NCI-H510A (cell line): ENCODE measurements around the gene CCNY.

Experiments used
- DNase-seq: peaks from one replicate; lab custom pipeline; 2025; lab: John Stamatoyannopoulos, UW

The CCNY gene

GRCh38 chr10:35585903-35586535, 249.7 kb downstream of the CCNY start:
- no peak for DNase-seq

- DNase-seq, result no peak
These were observed 252.5 kb downstream of the CCNY start for GRCh38 chr10:35588836-35589235.

DNA sequence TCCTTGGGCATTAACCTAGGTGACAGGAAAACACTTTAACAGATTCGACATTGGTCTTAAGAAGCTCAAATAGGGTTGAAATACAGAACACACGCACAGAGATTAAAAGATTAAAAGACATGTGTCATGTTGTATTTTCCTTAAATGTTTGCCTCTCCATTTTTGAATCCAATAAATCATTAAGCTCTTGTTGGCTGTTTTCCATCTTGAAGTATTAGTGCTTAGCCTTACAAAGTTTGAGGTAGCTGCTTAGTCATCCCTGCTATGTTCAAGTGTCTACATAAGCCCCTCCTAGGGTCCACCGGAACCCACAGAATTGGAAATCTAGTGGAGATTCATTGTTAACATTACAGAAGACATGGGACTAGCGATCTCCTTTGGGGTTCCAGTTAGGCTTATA, 256.1 kb downstream of the CCNY start:
- DNase-seq, result no peak

- DNase-seq, result no peak
These were observed 258.1 kb downstream of the CCNY start for GRCh38 chr10:35594115-35595079.

DNA sequence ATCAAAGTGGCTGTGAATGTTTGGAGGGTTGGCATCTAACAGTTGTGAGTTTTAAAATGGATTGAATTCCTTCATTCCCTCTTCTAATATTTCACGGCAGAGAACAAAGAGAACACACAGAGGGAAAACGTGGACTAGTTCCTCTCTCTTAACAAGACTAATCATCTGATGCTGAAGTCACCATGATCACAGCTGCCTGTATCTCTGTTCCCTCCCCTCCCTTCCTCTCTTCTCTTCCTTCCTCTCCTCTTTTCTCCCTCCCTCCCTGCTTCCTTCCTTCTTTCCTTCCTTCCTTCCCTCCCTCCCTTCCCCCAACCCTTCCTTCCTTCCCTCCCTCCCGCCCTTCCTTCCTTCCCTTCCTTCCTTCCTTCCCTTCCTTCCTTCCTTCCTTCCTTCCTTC, 258.8 kb downstream of the CCNY start:
- no peak for DNase-seq

DNA sequence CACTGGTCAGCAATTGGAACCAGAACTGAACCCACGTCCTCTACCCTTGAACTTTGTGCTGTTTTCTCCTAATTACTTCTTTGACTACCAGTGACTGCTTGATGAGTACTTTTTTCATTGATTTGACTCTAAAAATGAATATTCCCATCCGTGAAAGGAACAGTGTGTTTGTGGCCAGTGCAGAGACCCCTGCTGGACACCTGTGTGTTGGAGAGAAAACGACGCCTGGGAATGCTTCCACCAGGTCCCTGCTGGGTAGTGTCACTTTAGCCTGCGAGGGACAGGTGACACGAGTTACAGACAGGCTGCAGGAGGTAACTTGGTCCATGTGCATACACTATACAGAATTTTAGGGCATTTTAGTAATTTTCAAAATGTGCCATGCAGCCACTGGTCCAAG, 262.1 kb downstream of the CCNY start:
- no peak for DNase-seq

GRCh38 chr10:35600193-35600592, 263.9 kb downstream of the CCNY start:
- DNase-seq, result no peak

GRCh38 chr10:35605191-35605590, 268.9 kb downstream of the CCNY start, which contains the start of gene GJD4:
TSS of gene GJD4 (plus strand) at chr10:35605341. CDS start at chr10:35605568, 227 bp downstream.
- no peak for DNase-seq

DNA sequence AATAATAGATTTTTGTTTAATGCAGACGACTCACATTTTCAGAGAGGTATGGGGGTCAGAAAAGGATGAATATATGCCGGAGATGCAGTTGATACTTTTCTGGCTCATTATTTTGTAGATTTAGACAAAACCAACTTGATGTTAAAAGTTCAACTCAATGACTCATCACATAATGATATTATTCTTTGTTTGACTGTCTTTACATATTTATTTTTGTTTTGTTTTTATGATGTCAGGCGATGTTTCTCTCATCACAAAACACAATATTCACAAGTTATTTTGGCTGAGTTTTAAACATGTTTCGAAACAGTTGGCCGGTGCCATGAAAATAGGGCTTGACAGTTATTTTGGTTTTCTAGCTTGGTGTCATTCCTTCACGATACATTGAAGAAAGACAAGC, 270.1 kb downstream of the CCNY start:
- DNase-seq, result no peak

GRCh38 chr10:35607475-35608327, 271.4 kb downstream of the CCNY start:
- DNase-seq, result no peak

- no peak for DNase-seq
These were observed 272.0 kb downstream of the CCNY start for GRCh38 chr10:35608328-35608672.

- DNase-seq, result no peak
These were observed 275.4 kb downstream of the CCNY start for GRCh38 chr10:35611750-35612149.

GRCh38 chr10:35612385-35613106, 276.2 kb downstream of the CCNY start:
- DNase-seq, result no peak

DNA sequence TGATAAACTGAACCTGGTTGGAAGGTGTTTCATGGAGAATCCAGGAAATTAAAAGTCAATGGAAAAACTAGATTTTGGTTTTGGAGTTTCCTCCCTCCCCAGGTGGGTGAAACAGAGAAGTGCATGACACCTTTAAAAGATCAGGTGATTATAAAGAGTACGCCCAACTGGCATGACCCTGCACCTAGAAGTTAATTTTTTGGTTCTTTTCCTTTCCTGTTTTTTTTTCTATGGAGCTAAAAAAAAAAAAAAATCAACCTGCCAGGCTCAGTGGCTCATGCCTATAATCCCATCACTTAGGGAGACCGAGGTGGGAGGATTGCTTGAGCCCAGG, 276.8 kb downstream of the CCNY start:
- no peak for DNase-seq

DNA sequence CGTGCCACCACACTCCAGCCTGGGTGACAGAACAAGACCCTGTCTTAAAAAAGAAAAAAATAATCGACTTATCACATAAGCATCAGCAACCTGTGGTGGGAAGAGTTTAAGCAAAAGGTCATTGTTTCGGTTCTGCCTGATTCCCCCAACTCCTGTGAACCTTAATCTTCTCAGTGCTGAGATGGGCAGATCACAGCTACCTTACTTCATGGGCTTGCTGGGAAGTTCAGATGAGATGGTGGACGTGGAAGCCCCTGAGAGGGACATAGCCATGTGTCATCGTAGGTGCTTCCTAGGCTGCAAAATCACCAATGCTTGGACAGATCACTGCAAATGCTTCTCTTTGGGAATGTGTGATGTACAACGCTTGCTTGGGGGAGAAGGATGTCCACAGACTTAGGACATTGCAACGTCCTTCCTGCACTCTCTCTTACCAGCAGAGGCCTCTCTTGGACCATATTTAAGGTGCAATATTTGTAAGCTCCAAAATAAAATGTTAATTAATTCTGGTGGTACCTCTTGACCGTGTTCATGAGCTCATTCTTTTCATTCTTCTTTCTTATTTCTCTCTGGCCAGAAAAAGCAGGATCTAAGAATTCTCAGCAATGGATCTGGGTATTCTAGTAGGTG, 277.4 kb downstream of the CCNY start:
- DNase-seq, result no peak

DNA sequence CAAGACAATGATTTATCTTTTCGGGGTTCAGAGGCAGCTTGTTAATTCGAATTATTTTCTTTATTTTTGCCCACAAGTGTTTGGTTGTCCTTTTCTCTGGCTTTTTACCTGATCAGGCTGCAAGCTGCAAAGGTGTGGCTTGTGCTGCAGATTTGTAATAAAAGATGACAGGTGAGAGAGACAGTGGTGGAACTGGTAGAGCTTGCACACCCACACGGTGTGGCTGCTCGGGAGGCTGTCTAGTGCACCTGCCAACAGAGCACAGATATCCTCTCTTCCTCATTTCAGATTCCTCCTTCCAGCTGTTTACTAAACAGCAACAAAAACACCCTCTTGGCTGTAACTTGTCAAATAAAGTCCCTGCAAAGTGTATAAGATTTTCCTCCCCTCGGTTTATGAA, 278.0 kb downstream of the CCNY start:
- no peak for DNase-seq
